GM18519 (cell line): ENCODE results near the gene DBF4B.

Experiments used
- ATAC-seq: cut with Tn5 transposase; IDR thresholded peaks from one replicate; pipeline ENCODE4 v1.9.1; 2021; ENCODE audit warnings: mild to moderate bottlenecking, moderate library complexity; ENCODE audit not compliant: unreplicated experiment, low FRiP score

DBF4B gene

DNA sequence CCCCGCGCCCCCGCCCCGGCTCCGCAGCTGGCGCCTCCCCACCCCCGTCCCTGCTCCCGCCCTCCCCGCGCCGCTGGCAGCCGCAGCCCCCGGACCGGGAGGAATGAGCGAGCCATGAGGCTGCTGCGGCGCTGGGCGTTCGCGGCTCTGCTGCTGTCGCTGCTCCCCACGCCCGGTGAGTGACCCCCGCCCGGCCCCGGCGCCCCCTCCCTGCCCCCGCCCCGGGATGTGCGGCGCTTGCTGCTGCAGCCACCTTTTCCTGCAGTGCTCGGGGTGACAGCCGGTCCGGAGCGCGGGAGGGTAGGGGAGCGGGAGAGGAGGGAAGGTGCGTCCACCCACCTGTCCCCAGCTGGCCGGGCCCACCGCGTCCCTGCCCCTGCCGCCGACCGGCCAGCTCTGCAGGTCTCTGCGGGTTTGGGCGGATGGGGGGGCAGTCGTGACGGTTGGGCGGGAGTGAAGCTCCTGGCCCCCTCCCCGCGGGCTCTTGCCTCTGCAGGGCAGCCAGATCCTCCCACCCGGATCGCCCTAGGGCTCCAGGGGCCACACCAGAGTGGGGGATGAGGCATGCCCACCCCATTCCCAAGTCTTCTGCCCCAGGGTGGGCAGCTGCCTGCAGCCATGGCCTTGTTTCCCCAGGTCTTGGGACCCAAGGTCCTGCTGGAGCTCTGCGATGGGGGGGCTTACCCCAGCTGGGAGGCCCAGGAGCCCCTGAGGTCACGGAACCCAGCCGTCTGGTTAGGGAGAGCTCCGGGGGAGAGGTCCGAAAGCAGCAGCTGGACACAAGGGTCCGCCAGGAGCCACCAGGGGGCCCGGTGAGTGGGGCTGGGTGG is 50.8 kb downstream of the DBF4B start:
- ATAC-seq = no peak

DNA sequence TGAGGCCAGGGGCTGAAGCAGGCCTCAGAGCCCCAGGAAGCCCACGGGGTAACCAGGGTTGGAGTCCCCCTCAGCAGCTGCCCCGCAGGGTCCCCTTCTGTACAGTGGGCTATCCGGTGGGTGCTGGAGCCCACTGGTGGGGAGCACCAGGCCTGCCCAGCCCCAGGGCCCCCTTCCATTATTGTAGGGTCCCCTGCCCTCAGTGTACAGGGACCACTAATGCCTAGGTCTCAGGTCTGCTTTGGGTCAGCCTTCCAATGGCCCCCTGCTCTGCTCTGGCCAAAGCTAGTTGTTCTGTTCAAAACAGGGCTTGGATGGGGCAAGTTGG is 51.4 kb downstream of the DBF4B start:
- no peak for ATAC-seq

DNA sequence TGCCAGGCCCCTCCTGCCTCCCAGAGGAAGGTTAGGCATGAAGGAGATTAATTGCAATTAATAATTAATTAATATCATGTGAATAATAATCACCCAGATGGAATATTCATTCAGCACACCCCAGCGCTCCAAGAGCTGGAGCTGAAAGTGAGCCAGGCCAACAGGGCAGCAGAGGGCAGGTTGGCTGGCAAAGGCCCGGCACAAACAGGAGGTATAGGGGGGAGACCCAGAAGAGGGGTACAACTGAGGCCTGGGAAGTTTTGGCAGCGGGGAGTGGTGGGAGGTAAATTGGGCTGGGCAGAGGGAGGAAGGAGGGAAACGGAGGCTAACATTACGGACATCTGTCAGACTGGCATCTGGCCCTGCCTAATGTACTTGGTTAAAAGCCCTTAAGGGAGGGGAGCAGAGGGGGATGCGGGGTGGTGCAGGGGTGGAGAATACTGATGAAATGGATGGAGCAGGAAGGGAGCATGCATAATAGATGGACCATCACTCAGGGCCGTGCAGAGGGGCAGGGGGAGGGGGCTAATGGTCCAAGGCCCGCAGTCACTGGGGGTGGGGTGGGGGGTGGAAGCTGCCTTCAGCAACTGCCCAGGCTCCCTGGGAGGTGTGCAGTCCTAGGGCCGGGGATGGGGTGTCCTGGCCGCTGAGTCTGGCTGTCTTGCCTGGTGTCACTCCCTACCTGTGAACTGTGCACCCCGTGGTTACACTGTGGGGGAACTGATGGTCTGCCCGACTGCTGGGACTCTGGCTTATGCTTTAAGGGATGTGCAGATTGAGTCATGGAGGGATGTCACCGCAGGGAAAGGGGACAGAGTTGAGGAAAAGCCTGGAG is 52.2 kb downstream of the DBF4B start:
- no peak for ATAC-seq

GRCh38 chr17:44761932-44762810 is 53.7 kb downstream of the DBF4B start:
- no peak for ATAC-seq

- no peak for ATAC-seq
Observed at GRCh38 chr17:44763170-44763569, 54.7 kb downstream of the DBF4B start.

- ATAC-seq = no peak
Observed at GRCh38 chr17:44765965-44766364, 57.5 kb downstream of the DBF4B start.

GRCh38 chr17:44766409-44767038 is 58.1 kb downstream of the DBF4B start:
- ATAC-seq = no peak

- no peak for ATAC-seq
Observed at GRCh38 chr17:44767493-44767892, 59.0 kb downstream of the DBF4B start.

DNA sequence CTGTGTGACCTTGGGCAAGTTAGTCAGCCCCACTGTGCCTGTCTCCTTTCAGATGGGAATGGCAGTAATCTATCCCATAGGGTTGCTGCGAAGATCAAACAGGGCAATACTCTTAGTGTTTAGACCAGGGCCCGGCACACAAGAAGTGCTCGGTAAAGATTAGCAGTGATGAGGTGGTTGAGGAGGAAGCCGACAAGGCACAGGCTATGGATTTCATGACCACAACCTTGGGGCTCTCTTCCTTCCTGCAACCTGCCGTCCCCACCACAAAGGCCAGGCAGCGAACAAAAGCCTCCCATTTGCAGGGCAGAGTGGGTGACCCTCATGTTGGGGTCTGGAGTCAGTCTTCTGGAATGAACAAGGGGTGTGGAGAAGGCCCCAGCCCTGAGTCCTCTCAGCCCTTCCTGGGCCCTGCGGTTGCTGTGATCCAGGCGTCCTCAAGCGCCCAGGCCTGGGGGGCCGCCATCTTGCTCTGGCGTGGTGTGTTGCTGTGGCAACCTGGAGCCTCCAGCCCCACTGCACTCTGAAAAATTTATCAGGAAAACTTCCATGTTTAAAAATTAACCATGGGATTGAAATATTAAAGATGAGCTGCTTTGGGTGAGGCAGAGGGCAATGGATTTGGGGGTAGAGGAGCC is 60.2 kb downstream of the DBF4B start:
- no peak for ATAC-seq

- ATAC-seq = no peak
Observed at GRCh38 chr17:44769230-44769629, 60.8 kb downstream of the DBF4B start.

DNA sequence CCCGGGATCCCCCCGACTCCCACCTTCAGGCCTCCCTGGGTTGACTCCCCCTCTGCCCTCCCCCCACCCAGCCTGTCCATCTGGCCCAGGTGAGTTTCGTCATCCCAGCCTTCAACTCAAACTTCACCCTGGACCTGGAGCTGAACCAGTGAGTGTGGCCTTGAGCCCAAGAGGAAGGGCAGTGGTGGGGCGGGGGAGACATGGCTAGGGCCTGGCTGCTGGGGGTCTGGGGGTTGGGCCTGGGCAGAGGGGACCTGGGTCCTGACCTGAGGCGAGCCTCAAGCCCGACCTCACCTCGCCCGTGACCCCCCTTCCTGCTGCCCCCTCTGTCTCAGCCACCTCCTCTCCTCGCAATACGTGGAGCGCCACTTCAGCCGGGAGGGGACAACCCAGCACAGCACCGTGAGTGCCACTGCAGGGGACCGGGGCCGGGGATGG is 61.2 kb downstream of the DBF4B start:
- no peak for ATAC-seq

DNA sequence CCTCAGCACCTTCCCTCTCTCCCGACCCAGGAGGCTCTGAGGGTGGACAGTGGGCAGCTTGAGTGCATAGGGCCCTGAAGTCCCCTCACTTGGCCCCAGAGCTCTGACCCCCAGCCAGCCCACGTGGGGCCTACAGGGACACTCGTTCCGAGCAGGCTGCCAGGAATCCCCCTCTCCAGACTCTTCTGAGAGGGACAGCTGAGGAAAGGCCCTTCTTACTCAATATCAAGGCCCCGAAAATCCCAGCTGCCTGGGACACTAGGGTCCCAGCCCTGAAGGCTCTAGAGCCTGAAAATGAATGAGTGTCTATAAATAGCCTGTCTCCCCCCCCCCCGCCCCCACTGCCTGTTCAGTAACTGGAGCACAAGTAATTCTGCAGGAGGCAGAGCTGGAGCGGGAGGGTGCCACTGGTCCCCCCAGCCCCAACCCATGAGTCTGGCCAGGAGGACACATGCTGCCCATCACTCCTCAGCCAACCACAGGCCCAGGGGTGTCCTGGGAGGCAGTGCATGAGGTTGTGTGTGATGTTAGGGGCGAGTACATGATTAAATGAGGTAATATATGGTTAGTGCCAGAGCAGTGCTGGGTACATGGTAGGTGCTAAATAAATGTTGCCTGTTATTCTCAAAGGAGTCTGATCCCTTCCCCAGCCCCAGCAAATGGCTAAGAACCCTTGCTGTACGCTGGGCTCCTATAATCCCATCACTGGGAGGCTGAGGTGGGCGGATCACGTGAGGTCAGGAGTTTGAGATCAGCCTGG is 61.9 kb downstream of the DBF4B start:
- ATAC-seq = no peak

DNA sequence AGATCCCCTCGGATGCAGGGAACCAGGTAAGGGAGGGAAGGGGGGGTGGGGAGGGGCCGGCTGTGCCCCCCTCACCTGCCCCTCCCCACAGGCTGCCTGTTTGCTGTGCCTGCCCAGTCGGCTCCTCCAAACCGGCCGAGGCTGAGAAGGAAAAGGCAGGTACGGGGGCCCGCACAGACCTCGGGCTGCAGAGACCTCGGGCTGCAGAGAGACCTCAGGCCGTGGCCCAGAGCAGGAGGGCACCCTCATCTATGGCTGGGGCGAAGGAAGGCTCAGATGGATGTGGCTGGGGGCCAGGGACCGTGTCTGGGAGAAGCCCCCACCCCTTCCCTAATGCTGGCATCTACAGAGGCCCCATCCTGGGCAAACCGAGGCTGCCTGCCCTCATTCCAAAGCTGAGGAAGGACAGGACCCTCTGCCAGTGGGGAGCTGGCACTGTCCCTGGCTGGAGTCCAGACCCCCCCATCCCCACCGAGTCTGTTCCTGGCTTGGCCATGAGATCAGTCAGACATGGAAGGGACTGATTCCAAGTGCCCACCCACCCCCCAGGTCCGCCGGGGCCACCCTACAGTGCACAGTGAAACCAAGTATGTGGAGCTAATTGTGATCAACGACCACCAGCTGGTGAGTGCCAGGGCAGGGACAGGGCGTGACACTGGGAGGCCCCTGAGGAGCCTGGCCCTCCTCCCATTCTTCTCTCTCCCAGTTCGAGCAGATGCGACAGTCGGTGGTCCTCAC is 64.0 kb downstream of the DBF4B start:
- ATAC-seq = no peak

DNA sequence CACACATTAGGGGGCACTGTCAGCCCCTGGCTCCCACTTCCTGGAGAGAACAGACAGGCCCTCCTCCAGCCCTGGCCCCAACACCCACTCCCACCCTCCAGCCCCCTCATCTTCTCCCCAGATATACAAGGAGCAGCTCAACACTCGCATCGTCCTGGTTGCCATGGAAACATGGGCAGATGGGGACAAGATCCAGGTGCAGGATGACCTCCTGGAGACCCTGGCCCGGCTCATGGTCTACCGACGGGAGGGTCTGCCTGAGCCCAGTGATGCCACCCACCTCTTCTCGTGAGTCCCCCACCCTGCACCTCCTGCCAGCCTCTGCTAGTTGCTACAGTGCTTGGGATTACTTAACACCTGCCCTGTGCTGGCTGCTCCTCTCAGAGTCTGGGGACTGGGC is 64.7 kb downstream of the DBF4B start:
- ATAC-seq = no peak

- ATAC-seq = no peak
Observed at GRCh38 chr17:44774271-44775135, 66.0 kb downstream of the DBF4B start.

- peak; percentile 53 for ATAC-seq
Observed at GRCh38 chr17:44775136-44775837, 66.8 kb downstream of the DBF4B start.
